HEK293 (cell line): ENCODE data around the gene ZNF652.

Source experiments
- ATF2 ChIP-seq: fragments of 450-650 bp; formaldehyde crosslinking; IDR thresholded peaks from 2 replicates; pipeline ENCODE4 v1.5.1; 2016; ENCODE audit warnings: missing biosample characterization, missing genetic modification characterization, low read depth
- CTCF ChIP-seq: fragments of 450-650 bp; formaldehyde crosslinking; IDR thresholded peaks from 2 replicates; pipeline ENCODE4 v1.5.1; 2016; ENCODE audit warnings: missing biosample characterization, missing genetic modification characterization
- HIC1 ChIP-seq: fragments of 450-650 bp; formaldehyde crosslinking; IDR thresholded peaks from 2 replicates; pipeline ENCODE4 v1.5.1; 2016; ENCODE audit warnings: missing biosample characterization, missing genetic modification characterization
- MYNN ChIP-seq: fragments of 450-650 bp; formaldehyde crosslinking; IDR thresholded peaks from 2 replicates; pipeline ENCODE4 v1.5.1; 2016; ENCODE audit warnings: missing biosample characterization, missing genetic modification characterization, borderline replicate concordance
- REST ChIP-seq: fragments of 450-650 bp; formaldehyde crosslinking; IDR thresholded peaks from 2 replicates; pipeline ENCODE4 v1.5.1; 2016; ENCODE audit warnings: missing biosample characterization, missing genetic modification characterization
- ZNF639 ChIP-seq: fragments of 450-650 bp; formaldehyde crosslinking; IDR thresholded peaks from 2 replicates; pipeline ENCODE4 v1.5.1; 2016; ENCODE audit warnings: missing biosample characterization, missing genetic modification characterization

- TF ChIP-seq ATF2 (tag by site-specific recombination) (no peak), ZNF639 (tag by site-specific recombination) (no peak), CTCF (tag by site-specific recombination) (no peak), HIC1 (tag by site-specific recombination) (no peak), MYNN (tag by site-specific recombination) (no peak), REST (tag by site-specific recombination) (no peak)
Observed at GRCh38 chr17:49259663-49260010, 102.4 kb downstream of the ZNF652 start.
